ENCODE measurements around the gene TMCO1. TPM values are rescaled to one million over a fixed set of nuclear protein-coding genes. Genes with fewer than 3 reads are reported as not detected.

Gene TMCO1
- total RNA-seq, 3 donors from 2014 or later (not counting 1 experiment from before 2014, with no cell fraction given): 45.4 to 52.6 (median 47.6) TPM

- H3K9me3 ChIP-seq (ENCODE audit: control insufficient read depth, insufficient read depth, low read length): no peaks in the 10 kb centered on the region
- no peaks in the 10 kb centered on the region for H3K27me3 Mint-ChIP-seq (ENCODE audit: low read depth in 2 of 2)
- peaks cover 28 to 31% of the 10 kb centered on the region in 2 donors for H3K4me1 Mint-ChIP-seq
- intact Hi-C loops (cut with micrococcal nuclease): loop anchor here (5.0 kb wide), 1 partner anchor 216 kb away; no protein-coding TSS in a partner anchor
- peaks cover 10% of the 10 kb centered on the region for H3K4me1 ChIP-seq (ENCODE audit: control insufficient read depth, insufficient read depth, low read length)
- H3K4me3 Mint-ChIP-seq: peak overlapping the region; percentile 93
- ATAC-seq: no peak
- no peak overlapping the region for H3K27ac ChIP-seq (ENCODE audit: low read length)
- H3K36me3 Mint-ChIP-seq: no peaks in the 10 kb centered on the region
- H3K36me3 ChIP-seq (ENCODE audit: control insufficient read depth, insufficient read depth, low read length): no peaks in the 10 kb centered on the region
- peak overlapping the region; percentile 73 to 97 for H3K27ac Mint-ChIP-seq
- TF ChIP-seq CTCF (IDR thresholded peaks at IDR 0.05): no peak
- WGBS (ENCODE audit: insufficient coverage): 37% methylated on average over 2 of the region's 2 CpGs
- H3K4me3 ChIP-seq (ENCODE audit: low read length): no peak overlapping the region
- H3K27me3 ChIP-seq (ENCODE audit: control insufficient read depth, insufficient read depth, low read length): no peaks in the 10 kb centered on the region
- no peaks in the 10 kb centered on the region for H3K9me3 Mint-ChIP-seq
- no peak for DNase-seq
These were observed 72.0 kb downstream of the TMCO1 start for GRCh38 chr1:165696625-165697100.

GRCh38 chr1:165695031-165695430 lies 73.6 kb downstream of the TMCO1 start:
- no peak overlapping the region for H3K27ac Mint-ChIP-seq
- H3K36me3 Mint-ChIP-seq: no peaks in the 10 kb centered on the region
- TF ChIP-seq CTCF (IDR thresholded peaks at IDR 0.05): no peak
- intact Hi-C loops (cut with micrococcal nuclease): loop anchor here (5.0 kb wide), 1 partner anchor 217 kb away; no protein-coding TSS in a partner anchor
- H3K4me1 Mint-ChIP-seq: peaks cover 37 to 47% of the 10 kb centered on the region in 2 donors
- H3K27me3 ChIP-seq (ENCODE audit: control insufficient read depth, insufficient read depth, low read length): no peaks in the 10 kb centered on the region
- WGBS (ENCODE audit: insufficient coverage): 93% methylated on average over 5 of the region's 7 CpGs
- ATAC-seq: no peak
- H3K9me3 ChIP-seq (ENCODE audit: control insufficient read depth, insufficient read depth, low read length): no peaks in the 10 kb centered on the region
- H3K4me1 ChIP-seq (ENCODE audit: control insufficient read depth, insufficient read depth, low read length): peaks cover 10% of the 10 kb centered on the region
- no peaks in the 10 kb centered on the region for H3K27me3 Mint-ChIP-seq (ENCODE audit: low read depth in 2 of 2)
- no peak overlapping the region for H3K4me3 Mint-ChIP-seq
- no peak for DNase-seq
- H3K9me3 Mint-ChIP-seq: no peaks in the 10 kb centered on the region
- no peak overlapping the region for H3K27ac ChIP-seq (ENCODE audit: low read length)
- H3K36me3 ChIP-seq (ENCODE audit: control insufficient read depth, insufficient read depth, low read length): no peaks in the 10 kb centered on the region
- H3K4me3 ChIP-seq (ENCODE audit: low read length): no peak overlapping the region

- Histone ChIP-seq H3K36me3 (ENCODE audit: control insufficient read depth, insufficient read depth, low read length) (peaks cover 10% of the 10 kb centered on the region), H3K4me1 (ENCODE audit: control insufficient read depth, insufficient read depth, low read length) (peaks cover 5% of the 10 kb centered on the region), H3K4me3 (ENCODE audit: low read length) (no peak overlapping the region), H3K27me3 (ENCODE audit: control insufficient read depth, insufficient read depth, low read length) (no peaks in the 10 kb centered on the region), H3K27ac (ENCODE audit: low read length) (no peak overlapping the region), H3K9me3 (ENCODE audit: control insufficient read depth, insufficient read depth, low read length) (no peaks in the 10 kb centered on the region)
- Mint-ChIP-seq H3K27ac (peak overlapping the region; percentile 58 to 63), H3K36me3 (no peaks in the 10 kb centered on the region), H3K27me3 (ENCODE audit: low read depth in 2 of 2) (no peaks in the 10 kb centered on the region), H3K4me1 (peaks cover 62 to 66% of the 10 kb centered on the region in 2 donors), H3K4me3 (no peak overlapping the region), H3K9me3 (no peaks in the 10 kb centered on the region)
- TF ChIP-seq CTCF (IDR thresholded peaks at IDR 0.05): no peak
- no peak for DNase-seq
- WGBS (ENCODE audit: insufficient coverage): 96% methylated on average over 5 of the region's 5 CpGs
- no peak for ATAC-seq
- intact Hi-C loops (cut with micrococcal nuclease): no loop called here
These were observed 80.6 kb downstream of the TMCO1 start for GRCh38 chr1:165688046-165688445.

- peak overlapping the region; percentile 1 for H3K4me3 Mint-ChIP-seq
- Histone ChIP-seq H3K4me1 (ENCODE audit: control insufficient read depth, insufficient read depth, low read length) (peaks cover 5% of the 10 kb centered on the region), H3K27ac (ENCODE audit: low read length) (peak overlapping the region; percentile 44), H3K27me3 (ENCODE audit: control insufficient read depth, insufficient read depth, low read length) (no peaks in the 10 kb centered on the region), H3K9me3 (ENCODE audit: control insufficient read depth, insufficient read depth, low read length) (no peaks in the 10 kb centered on the region), H3K36me3 (ENCODE audit: control insufficient read depth, insufficient read depth, low read length) (peaks cover 20% of the 10 kb centered on the region), H3K4me3 (ENCODE audit: low read length) (no peak overlapping the region)
- DNase-seq (no peak), ATAC-seq (no peak)
- no peaks in the 10 kb centered on the region for H3K9me3 Mint-ChIP-seq
- peaks cover 59 to 64% of the 10 kb centered on the region in 2 donors for H3K4me1 Mint-ChIP-seq
- intact Hi-C loops (cut with micrococcal nuclease): no loop called here
- peaks cover 8% of the 10 kb centered on the region for H3K36me3 Mint-ChIP-seq
- no peaks in the 10 kb centered on the region for H3K27me3 Mint-ChIP-seq (ENCODE audit: low read depth in 2 of 2)
- TF ChIP-seq CTCF (IDR thresholded peaks at IDR 0.05): no peak
- WGBS (ENCODE audit: insufficient coverage): no CpG with 5 or more reads among the region's 2 CpGs
- H3K27ac Mint-ChIP-seq: peak overlapping the region; percentile 58 to 63
These were observed 81.7 kb downstream of the TMCO1 start for GRCh38 chr1:165686971-165687433.
